COLO668 (cell line): Measurements from ENCODE around the gene PPP4R1.

Experiments
- DNase-seq: peaks from one replicate; lab custom pipeline; 2025; ENCODE audit not compliant: unreplicated experiment; lab: John Stamatoyannopoulos, UW

The PPP4R1 gene

GRCh38 chr18:9513971-9514512, 100.3 kb downstream of the PPP4R1 start:
- no peak for DNase-seq

GRCh38 chr18:9508446-9509025, 105.8 kb downstream of the PPP4R1 start:
- DNase-seq: no peak

GRCh38 chr18:9507565-9508088, 106.7 kb downstream of the PPP4R1 start:
- DNase-seq: no peak

- DNase-seq: peak; percentile 22
These were observed 108.1 kb downstream of the PPP4R1 start for GRCh38 chr18:9506046-9506792.
